HG02852 (cell line): ENCODE measurements around the gene LYPD5.
"Not testable (repeated sequence)": the region's sequence is repeated elsewhere in the genome, so short reads cannot be mapped to it uniquely, and the experiment has no call there.

Experiments used
- ATAC-seq: cut with Tn5 transposase; IDR thresholded peaks from one replicate; pipeline ENCODE4 v1.9.1; 2021; ENCODE audit warnings: mild to moderate bottlenecking, moderate library complexity; ENCODE audit not compliant: unreplicated experiment

Gene LYPD5

GRCh38 chr19:43779147-43779819, 23.0 kb downstream of the LYPD5 start:
- no peak for ATAC-seq

GRCh38 chr19:43778651-43779050, 23.6 kb downstream of the LYPD5 start:
- ATAC-seq: no peak

GRCh38 chr19:43777163-43777695, 25.0 kb downstream of the LYPD5 start:
- ATAC-seq: no peak

- no peak for ATAC-seq
These were observed 26.0 kb downstream of the LYPD5 start for GRCh38 chr19:43776286-43776685.

GRCh38 chr19:43775299-43775890, 26.9 kb downstream of the LYPD5 start:
- no peak for ATAC-seq

GRCh38 chr19:43774940-43775258, 27.3 kb downstream of the LYPD5 start:
- not testable (repeated sequence) for ATAC-seq

GRCh38 chr19:43774103-43774939, 27.9 kb downstream of the LYPD5 start:
- no peak for ATAC-seq

GRCh38 chr19:43773725-43774102, 28.5 kb downstream of the LYPD5 start:
- no peak for ATAC-seq

- no peak for ATAC-seq
These were observed 33.0 kb downstream of the LYPD5 start for GRCh38 chr19:43769256-43769655.

GRCh38 chr19:43768273-43769050, 33.8 kb downstream of the LYPD5 start:
- ATAC-seq: no peak

- no peak for ATAC-seq
These were observed 34.4 kb downstream of the LYPD5 start for GRCh38 chr19:43767818-43768217.

- no peak for ATAC-seq
These were observed 34.9 kb downstream of the LYPD5 start for GRCh38 chr19:43767316-43767715.

GRCh38 chr19:43766755-43767043, 35.5 kb downstream of the LYPD5 start:
- ATAC-seq: no peak

- peak; percentile 59 for ATAC-seq
These were observed 37.0 kb downstream of the LYPD5 start for GRCh38 chr19:43765109-43765876.

GRCh38 chr19:43764684-43765083, 37.6 kb downstream of the LYPD5 start:
- ATAC-seq: not testable (repeated sequence)

- no peak for ATAC-seq
These were observed 38.7 kb downstream of the LYPD5 start for GRCh38 chr19:43763473-43763939.

GRCh38 chr19:43762814-43763213, 39.4 kb downstream of the LYPD5 start:
- ATAC-seq: no peak

GRCh38 chr19:43760941-43761340, 41.3 kb downstream of the LYPD5 start:
- no peak for ATAC-seq

- no peak for ATAC-seq
These were observed 42.7 kb downstream of the LYPD5 start for GRCh38 chr19:43759515-43759914.

GRCh38 chr19:43755256-43755801, 46.9 kb downstream of the LYPD5 start:
- no peak for ATAC-seq
